ENCODE data around the gene COPS8. TPM values are rescaled to one million over a fixed set of nuclear protein-coding genes. Genes with fewer than 3 reads are reported as not detected.

COPS8 gene
- total and polyA plus RNA-seq, 2 donors (not counting 3 experiments of a cell fraction or from before 2014, with no cell fraction given) = 73.6 to 80.7 TPM

- intact Hi-C loops (cut with micrococcal nuclease) (loop anchor here (1.0 kb wide), 1 partner anchor 10 kb away; no protein-coding TSS in a partner anchor), dilution Hi-C loops (cut with MboI; ENCODE audit: extremely low pct_ligation_motif_present, low sequenced_read_pairs) (no loop called here)
- no TSS peak for BruUV-seq (replicated peaks)
- TF ChIP-seq FOS (IDR thresholded peaks at IDR 0.05; ENCODE audit: borderline replicate concordance, insufficient read depth, low read length) = no peak
- TF ChIP-seq, protein P1, sequence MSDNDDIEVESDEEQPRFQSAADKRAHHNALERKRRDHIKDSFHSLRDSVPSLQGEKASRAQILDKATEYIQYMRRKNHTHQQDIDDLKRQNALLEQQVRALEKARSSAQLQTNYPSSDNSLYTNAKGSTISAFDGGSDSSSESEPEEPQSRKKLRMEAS (IDR thresholded peaks at IDR 0.05; ENCODE audit: insufficient read depth, insufficient read length) = no peak
- no peak for TF ChIP-seq JUN (IDR thresholded peaks at IDR 0.05; ENCODE audit: borderline replicate concordance, insufficient read depth, insufficient read length, low read depth)
- TF ChIP-seq MYC (IDR thresholded peaks at IDR 0.05; ENCODE audit: low read depth, low read length) = no peak
- TF ChIP-seq, protein P2, sequence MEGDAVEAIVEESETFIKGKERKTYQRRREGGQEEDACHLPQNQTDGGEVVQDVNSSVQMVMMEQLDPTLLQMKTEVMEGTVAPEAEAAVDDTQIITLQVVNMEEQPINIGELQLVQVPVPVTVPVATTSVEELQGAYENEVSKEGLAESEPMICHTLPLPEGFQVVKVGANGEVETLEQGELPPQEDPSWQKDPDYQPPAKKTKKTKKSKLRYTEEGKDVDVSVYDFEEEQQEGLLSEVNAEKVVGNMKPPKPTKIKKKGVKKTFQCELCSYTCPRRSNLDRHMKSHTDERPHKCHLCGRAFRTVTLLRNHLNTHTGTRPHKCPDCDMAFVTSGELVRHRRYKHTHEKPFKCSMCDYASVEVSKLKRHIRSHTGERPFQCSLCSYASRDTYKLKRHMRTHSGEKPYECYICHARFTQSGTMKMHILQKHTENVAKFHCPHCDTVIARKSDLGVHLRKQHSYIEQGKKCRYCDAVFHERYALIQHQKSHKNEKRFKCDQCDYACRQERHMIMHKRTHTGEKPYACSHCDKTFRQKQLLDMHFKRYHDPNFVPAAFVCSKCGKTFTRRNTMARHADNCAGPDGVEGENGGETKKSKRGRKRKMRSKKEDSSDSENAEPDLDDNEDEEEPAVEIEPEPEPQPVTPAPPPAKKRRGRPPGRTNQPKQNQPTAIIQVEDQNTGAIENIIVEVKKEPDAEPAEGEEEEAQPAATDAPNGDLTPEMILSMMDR (IDR thresholded peaks at IDR 0.05; ENCODE audit: extremely low read depth in 1 of 2, insufficient read depth in 1 of 2, low read depth in 1 of 2, low read length in 2 of 2) = peak; percentile 33 to 45
- TF ChIP-seq EZH2 (IDR thresholded peaks at IDR 0.05; ENCODE audit: borderline replicate concordance, low read depth, low read length, severe bottlenecking) = no peak
- TF ChIP-seq POLR2A (IDR thresholded peaks at IDR 0.05; ENCODE audit: low read depth, low read length) = no peak
- no peak for TF ChIP-seq GATA2 (IDR thresholded peaks at IDR 0.05; ENCODE audit: insufficient read depth, insufficient read length, low read depth, low read length)
- H3K27ac ChIP-seq (ENCODE audit: insufficient read depth, low read depth, low read length) = no peak overlapping the region
- DNase-seq (ENCODE audit: low read depth, low spot score) (no peak), FAIRE-seq (peak; percentile 85)
- H3K36me3 ChIP-seq (ENCODE audit: control insufficient read depth in 2 of 2, extremely low read depth in 1 of 2, insufficient read depth in 2 of 2, low read length in 2 of 2) = no peaks in the 10 kb centered on the region
- H3K9me1 ChIP-seq (replicated peaks; ENCODE audit: control insufficient read depth, extremely low read depth, insufficient read depth, low read length) = no peaks in the 10 kb centered on the region
- no peak overlapping the region for H3K4me2 ChIP-seq (ENCODE audit: insufficient read depth, low read length)
- H3K79me2 ChIP-seq (ENCODE audit: control insufficient read depth, insufficient read depth, low read length) = no peaks in the 10 kb centered on the region
- no peak overlapping the region for H3K4me3 ChIP-seq (replicated peaks in 1 of 3; ENCODE audit: insufficient read depth in 1 of 3, low read depth in 1 of 3, low read length in 3 of 3)
- no peak overlapping the region for H2AFZ ChIP-seq (ENCODE audit: low read depth, low read length)
- peaks cover 9% of the 10 kb centered on the region for H3K4me1 ChIP-seq (ENCODE audit: control insufficient read depth, extremely low read depth, insufficient read depth, low read length)
- CTCF ChIA-PET = interaction anchor here (0.9 to 3.8 kb wide), 4 partner anchors 12 to 277 kb away, joined by 3 to 24 read pairs (median 5); no protein-coding TSS in a partner anchor
- H3K9ac ChIP-seq (replicated peaks; ENCODE audit: extremely low read depth, insufficient read depth, low read length) = no peak overlapping the region
- H4K20me1 ChIP-seq (replicated peaks; ENCODE audit: control insufficient read depth, extremely low read depth, insufficient read depth, low read length) = no peaks in the 10 kb centered on the region
- H3K27me3 ChIP-seq (ENCODE audit: control insufficient read depth in 2 of 2, insufficient read depth in 2 of 2, low read length in 2 of 2) = no peaks in the 10 kb centered on the region
- POLR2A ChIA-PET = no interaction called here
- H3K9me3 ChIP-seq (replicated peaks; ENCODE audit: control insufficient read depth, insufficient read depth, low read length) = no peaks in the 10 kb centered on the region
Measured at GRCh38 chr2:237132799-237133198, 47.1 kb downstream of the COPS8 start.
